Measurements from ENCODE around the gene RPL29.

- TF ChIP-seq CTCF (IDR thresholded peaks at IDR 0.05) (no peak), POLR2A (IDR thresholded peaks at IDR 0.05) (no peak), EP300 (IDR thresholded peaks at IDR 0.05) (no peak)
Observed at GRCh38 chr3:52034651-52035050, 39.0 kb upstream of the RPL29 start.

Measured in ovary (tissue), 3 donors.